Effector memory CD8-positive, alpha-beta T cell (primary cell): ENCODE data around the gene RHOJ.

Experiments
- ATAC-seq: fragments of 150-1000 bp; cut with Tn5 transposase; replicated peaks from 2 replicates; pipeline ENCODE4 v1.10.0; 2021; ENCODE audit warnings: mild to moderate bottlenecking, moderate library complexity
- DNase-seq, 3 experiments: peaks; one replicate each; pipeline ENCODE4 v3.0.0; 2021
- H3K27ac Mint-ChIP-seq, 2 donors: one replicate each; pipeline ENCODE4 v1.8.0; 2022; ENCODE audit warnings: mild to moderate bottlenecking in 2 of 2, mixed read lengths in 2 of 2, moderate library complexity in 2 of 2
- H3K27me3 Mint-ChIP-seq, 2 donors: one replicate each; pipeline ENCODE4 v1.8.0; 2022; ENCODE audit warnings: mixed read lengths in 2 of 2
- H3K36me3 Mint-ChIP-seq: one replicate; pipeline ENCODE4 v1.8.0; 2022; ENCODE audit warnings: mild to moderate bottlenecking, moderate library complexity, mixed read lengths; ENCODE audit not compliant: insufficient read depth
- H3K4me1 Mint-ChIP-seq, 2 donors: one replicate each; pipeline ENCODE4 v1.8.0; 2022; ENCODE audit warnings: low read depth in 2 of 2, mixed read lengths in 2 of 2
- H3K4me3 Mint-ChIP-seq, 2 donors: one replicate each; pipeline ENCODE4 v1.8.0; 2022; ENCODE audit warnings: mild to moderate bottlenecking in 2 of 2, mixed read lengths in 2 of 2, moderate library complexity in 2 of 2
- H3K9me3 Mint-ChIP-seq, 2 donors: one replicate each; pipeline ENCODE4 v1.8.0; 2022; ENCODE audit warnings: mixed read lengths in 2 of 2

Gene RHOJ

GRCh38 chr14:63214417-63215196 is 10.4 kb downstream of the RHOJ start:
- Mint-ChIP-seq H3K9me3 (peaks cover 0 to 2% of the 10 kb centered on the region in 2 donors), H3K4me3 (no peak overlapping the region), H3K4me1 (no peaks in the 10 kb centered on the region), H3K27me3 (peaks cover 39 to 41% of the 10 kb centered on the region in 2 donors), H3K36me3 (no peaks in the 10 kb centered on the region), H3K27ac (no peak overlapping the region)
- ATAC-seq (no peak), DNase-seq (no peak)

- Mint-ChIP-seq H3K9me3 (no peaks in the 10 kb centered on the region), H3K27me3 (peaks cover 24 to 49% of the 10 kb centered on the region in 2 donors), H3K36me3 (no peaks in the 10 kb centered on the region), H3K4me1 (no peaks in the 10 kb centered on the region), H3K27ac (no peak overlapping the region), H3K4me3 (no peak overlapping the region)
- DNase-seq: no peak
- ATAC-seq: no peak
These were observed 16.3 kb downstream of the RHOJ start for GRCh38 chr14:63220526-63220925.

DNA sequence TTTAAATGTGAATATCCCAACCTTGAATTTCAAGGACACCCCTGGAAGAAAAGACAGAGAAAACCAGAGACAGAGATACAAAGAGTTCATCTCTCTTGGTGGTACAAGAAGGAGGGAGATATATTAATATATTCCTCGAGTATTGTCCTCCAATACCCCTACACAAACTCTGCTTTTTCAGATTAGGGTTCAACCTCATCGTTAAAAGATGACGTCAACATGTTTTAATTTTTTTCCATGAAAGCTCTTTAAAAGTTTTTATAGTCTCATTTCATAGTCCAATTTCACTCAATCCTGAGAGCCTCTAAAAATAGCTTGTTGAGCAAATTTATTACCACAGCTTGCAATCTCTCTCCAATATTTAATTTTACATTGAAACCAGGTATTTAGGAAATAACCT is 19.4 kb downstream of the RHOJ start:
- no peak overlapping the region for H3K27ac Mint-ChIP-seq
- no peak for ATAC-seq

GRCh38 chr14:63224196-63224595 is 20.0 kb downstream of the RHOJ start:
- ATAC-seq (no peak), DNase-seq (no peak)
- Mint-ChIP-seq H3K9me3 (no peaks in the 10 kb centered on the region), H3K36me3 (no peaks in the 10 kb centered on the region), H3K27ac (no peak overlapping the region), H3K4me3 (no peak overlapping the region), H3K4me1 (no peaks in the 10 kb centered on the region), H3K27me3 (peaks cover 18 to 34% of the 10 kb centered on the region in 2 donors)

More for the DNA sequence above, 19.4 kb downstream of the RHOJ start:
- Mint-ChIP-seq H3K27me3 (peaks cover 22 to 38% of the 10 kb centered on the region in 2 donors), H3K9me3 (no peaks in the 10 kb centered on the region), H3K36me3 (no peaks in the 10 kb centered on the region), H3K4me3 (no peak overlapping the region), H3K4me1 (no peaks in the 10 kb centered on the region)
- no peak for DNase-seq

- DNase-seq (no peak), ATAC-seq (no peak)
- Mint-ChIP-seq H3K4me3 (no peak overlapping the region), H3K9me3 (no peaks in the 10 kb centered on the region), H3K27ac (no peak overlapping the region), H3K36me3 (no peaks in the 10 kb centered on the region), H3K27me3 (peaks cover 31 to 37% of the 10 kb centered on the region in 2 donors), H3K4me1 (no peaks in the 10 kb centered on the region)
These were observed 24.0 kb downstream of the RHOJ start for GRCh38 chr14:63228217-63228616.

DNA sequence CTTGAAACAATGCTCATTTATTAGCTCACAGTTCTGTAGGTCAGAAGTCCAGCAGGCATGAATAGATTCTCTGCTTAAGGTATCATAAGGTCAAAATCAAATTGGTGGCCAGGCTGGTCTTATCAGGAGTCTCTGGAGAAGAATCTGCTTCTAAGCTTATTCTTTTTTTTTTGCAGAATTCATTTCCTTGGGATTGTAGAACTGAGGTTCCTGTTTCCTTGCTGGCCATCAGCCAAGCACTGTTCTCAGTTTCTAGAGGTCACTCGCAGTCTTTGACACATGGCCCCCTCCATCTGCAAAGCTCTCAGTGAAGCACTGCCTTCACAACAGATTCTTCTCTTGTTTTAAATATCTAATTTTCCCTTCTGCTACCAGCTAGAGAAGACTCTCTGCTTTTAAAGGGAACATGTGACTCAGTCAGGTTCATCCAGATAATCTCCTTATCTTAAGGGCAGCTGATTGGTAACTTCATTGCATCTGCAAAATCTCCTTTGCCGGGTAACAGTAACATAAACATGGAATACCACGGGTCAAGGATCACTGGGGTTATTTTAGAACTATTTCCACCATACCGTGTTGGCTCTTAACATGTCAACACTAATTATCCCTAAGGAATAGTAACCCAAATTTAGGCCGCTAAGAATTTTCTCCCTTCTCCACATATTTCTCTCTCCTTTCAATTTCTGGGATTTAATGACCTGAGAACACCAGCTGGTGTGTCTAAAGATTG is 25.3 kb downstream of the RHOJ start:
- Mint-ChIP-seq H3K27me3 (peaks cover 31 to 40% of the 10 kb centered on the region in 2 donors), H3K9me3 (no peaks in the 10 kb centered on the region), H3K4me1 (no peaks in the 10 kb centered on the region), H3K27ac (no peak overlapping the region), H3K4me3 (no peak overlapping the region), H3K36me3 (no peaks in the 10 kb centered on the region)
- ATAC-seq: no peak
- no peak for DNase-seq

- no peaks in the 10 kb centered on the region for H3K36me3 Mint-ChIP-seq
- no peaks in the 10 kb centered on the region for H3K9me3 Mint-ChIP-seq
- DNase-seq (no peak), ATAC-seq (no peak)
- peaks cover 38 to 49% of the 10 kb centered on the region in 2 donors for H3K27me3 Mint-ChIP-seq
- H3K27ac Mint-ChIP-seq: no peak overlapping the region
- no peak overlapping the region for H3K4me3 Mint-ChIP-seq
- H3K4me1 Mint-ChIP-seq: no peaks in the 10 kb centered on the region
These were observed 27.5 kb downstream of the RHOJ start for GRCh38 chr14:63231766-63232165.

- Mint-ChIP-seq H3K4me1 (no peaks in the 10 kb centered on the region), H3K36me3 (no peaks in the 10 kb centered on the region)
- ATAC-seq: no peak
These were observed 33.5 kb downstream of the RHOJ start for GRCh38 chr14:63237791-63238190.

GRCh38 chr14:63240221-63240620 is 36.0 kb downstream of the RHOJ start:
- peaks cover 30 to 41% of the 10 kb centered on the region in 2 donors for H3K27me3 Mint-ChIP-seq
- ATAC-seq: no peak
- H3K36me3 Mint-ChIP-seq: no peaks in the 10 kb centered on the region
- no peak for DNase-seq
- H3K4me1 Mint-ChIP-seq: no peaks in the 10 kb centered on the region
- no peak overlapping the region for H3K27ac Mint-ChIP-seq
- H3K9me3 Mint-ChIP-seq: no peaks in the 10 kb centered on the region
- H3K4me3 Mint-ChIP-seq: no peak overlapping the region

More at GRCh38 chr14:63237791-63238190, 33.5 kb downstream of the RHOJ start:
- no peak for DNase-seq
- peaks cover 34 to 49% of the 10 kb centered on the region in 2 donors for H3K27me3 Mint-ChIP-seq
- H3K27ac Mint-ChIP-seq: no peak overlapping the region
- no peak overlapping the region for H3K4me3 Mint-ChIP-seq
- no peaks in the 10 kb centered on the region for H3K9me3 Mint-ChIP-seq

- Mint-ChIP-seq H3K4me3 (no peak overlapping the region), H3K36me3 (no peaks in the 10 kb centered on the region), H3K27ac (no peak overlapping the region), H3K4me1 (no peaks in the 10 kb centered on the region), H3K9me3 (no peaks in the 10 kb centered on the region), H3K27me3 (peaks cover 30 to 44% of the 10 kb centered on the region in 2 donors)
- no peak for ATAC-seq
- DNase-seq: no peak
These were observed 36.9 kb downstream of the RHOJ start for GRCh38 chr14:63241096-63241495.

GRCh38 chr14:63243646-63244045 is 39.4 kb downstream of the RHOJ start:
- Mint-ChIP-seq H3K9me3 (peaks cover 0 to 1% of the 10 kb centered on the region in 2 donors), H3K4me1 (no peaks in the 10 kb centered on the region), H3K4me3 (no peak overlapping the region), H3K36me3 (no peaks in the 10 kb centered on the region), H3K27me3 (peaks cover 15 to 47% of the 10 kb centered on the region in 2 donors), H3K27ac (no peak overlapping the region)
- DNase-seq: no peak
- no peak for ATAC-seq

GRCh38 chr14:63245893-63246292 is 41.6 kb downstream of the RHOJ start:
- Mint-ChIP-seq H3K27ac (no peak overlapping the region), H3K27me3 (peaks cover 29 to 63% of the 10 kb centered on the region in 2 donors), H3K36me3 (no peaks in the 10 kb centered on the region), H3K4me1 (no peaks in the 10 kb centered on the region), H3K9me3 (peaks cover 0 to 1% of the 10 kb centered on the region in 2 donors), H3K4me3 (no peak overlapping the region)
- ATAC-seq (no peak), DNase-seq (no peak)

GRCh38 chr14:63248211-63248610 is 44.0 kb downstream of the RHOJ start:
- DNase-seq: no peak
- Mint-ChIP-seq H3K27ac (no peak overlapping the region), H3K27me3 (peaks cover 29 to 73% of the 10 kb centered on the region in 2 donors), H3K36me3 (no peaks in the 10 kb centered on the region), H3K4me1 (no peaks in the 10 kb centered on the region), H3K9me3 (peaks cover 0 to 1% of the 10 kb centered on the region in 2 donors), H3K4me3 (no peak overlapping the region)
- no peak for ATAC-seq

- Mint-ChIP-seq H3K36me3 (no peaks in the 10 kb centered on the region), H3K4me3 (no peak overlapping the region), H3K4me1 (no peaks in the 10 kb centered on the region), H3K27ac (no peak overlapping the region), H3K27me3 (peaks cover 24 to 69% of the 10 kb centered on the region in 2 donors), H3K9me3 (peaks cover 0 to 1% of the 10 kb centered on the region in 2 donors)
- no peak for ATAC-seq
- no peak for DNase-seq
These were observed 44.8 kb downstream of the RHOJ start for GRCh38 chr14:63249092-63249491.
